HAP-1 (cell line): ENCODE data around the gene MORC4.

Experiments used
- DNase-seq, 2 experiments: peaks; one replicate each; pipeline ENCODE4 v3.0.0-alpha.2; 2016 to 2020; ENCODE audit warnings: low spot score in 2 of 2
- H3K27me3 ChIP-seq: fragments of 250-450 bp; sonication (Bioruptor Pico); 2 replicates; pipeline ENCODE4 v1.5.1; 2020; ENCODE audit warnings: low read depth, mild to moderate bottlenecking, moderate library complexity
- H3K36me3 ChIP-seq: fragments of 250-450 bp; sonication (Bioruptor Pico); replicated peaks from 2 replicates; pipeline ENCODE4 v1.5.1; 2020; ENCODE audit warnings: mild to moderate bottlenecking
- H3K4me1 ChIP-seq: fragments of 250-450 bp; sonication (Bioruptor Pico); 2 replicates; pipeline ENCODE4 v1.5.1; 2020; ENCODE audit warnings: mild to moderate bottlenecking
- H3K4me3 ChIP-seq: fragments of 250-450 bp; sonication (Bioruptor Pico); 2 replicates; pipeline ENCODE4 v1.5.1; 2020; ENCODE audit warnings: mild to moderate bottlenecking, moderate library complexity
- H3K9me3 ChIP-seq: fragments of 250-450 bp; sonication (Bioruptor Pico); 2 replicates; pipeline ENCODE4 v1.5.1; 2020; ENCODE audit warnings: mild to moderate bottlenecking, moderate library complexity
- in situ Hi-C: fragments of 300-500 bp; cut with MboI; formaldehyde crosslinking; loops from 3 replicates; pipeline ENCODE4 v1.14.3; 2020; ENCODE audit warnings: low sequenced_read_pairs, inconsistent platforms, mixed read lengths

Gene MORC4

GRCh38 chrX:107000013-107000515 is at the start of gene MORC4:
MORC4 (minus strand) TSS chrX:107000212; CDS start chrX:106999969, 243 bp downstream.
- Histone ChIP-seq H3K4me3 (peak within 1 kb of the TSS; percentile 55), H3K36me3 (peaks cover 15% of the 10 kb centered on the region), H3K27me3 (no peaks in the 10 kb centered on the region), H3K9me3 (no peaks in the 10 kb centered on the region), H3K4me1 (peaks cover 16% of the 10 kb centered on the region)
- in situ Hi-C loops: loop anchor here (25.0 kb wide), 1 partner anchor 437 kb away; the partner anchor contains the start of gene FRMPD3
- DNase-seq: peak; percentile 89 to 97

GRCh38 chrX:107047622-107048021 is 47.6 kb upstream of the MORC4 start:
- no peak for DNase-seq
- Histone ChIP-seq H3K9me3 (no peaks in the 10 kb centered on the region), H3K4me3 (no peak overlapping the region), H3K36me3 (no peaks in the 10 kb centered on the region), H3K4me1 (no peaks in the 10 kb centered on the region), H3K27me3 (peaks cover 7% of the 10 kb centered on the region; the same call in 1 of the 2 replicates)
- in situ Hi-C loops: no loop called here

- no peaks in the 10 kb centered on the region for H3K36me3 ChIP-seq
- H3K27me3 ChIP-seq: peaks cover 2% of the 10 kb centered on the region; the same call in 1 of the 2 replicates
- no peak overlapping the region for H3K4me3 ChIP-seq
- in situ Hi-C loops: no loop called here
- DNase-seq: no peak
- no peaks in the 10 kb centered on the region for H3K4me1 ChIP-seq
- no peaks in the 10 kb centered on the region for H3K9me3 ChIP-seq
These were observed 29.7 kb upstream of the MORC4 start for GRCh38 chrX:107029752-107030151.

- in situ Hi-C loops: no loop called here
- Histone ChIP-seq H3K27me3 (no peaks in the 10 kb centered on the region), H3K9me3 (no peaks in the 10 kb centered on the region), H3K4me1 (no peaks in the 10 kb centered on the region), H3K4me3 (no peak overlapping the region), H3K36me3 (no peaks in the 10 kb centered on the region)
- DNase-seq: peak; percentile 33 to 51
These were observed 25.5 kb upstream of the MORC4 start for GRCh38 chrX:107025545-107025944.

- in situ Hi-C loops: loop anchor here (25.0 kb wide), 1 partner anchor 422 kb away; the partner anchor contains the start of gene FRMPD3
- no peaks in the 10 kb centered on the region for H3K27me3 ChIP-seq
- no peak overlapping the region for H3K4me3 ChIP-seq
- H3K36me3 ChIP-seq: no peaks in the 10 kb centered on the region
- H3K9me3 ChIP-seq: no peaks in the 10 kb centered on the region
- H3K4me1 ChIP-seq: no peaks in the 10 kb centered on the region
- no peak for DNase-seq
These were observed 14.9 kb upstream of the MORC4 start for GRCh38 chrX:107014936-107015335.

- no peaks in the 10 kb centered on the region for H3K9me3 ChIP-seq
- H3K4me1 ChIP-seq: no peaks in the 10 kb centered on the region
- in situ Hi-C loops: loop anchor here (25.0 kb wide), 1 partner anchor 429 kb away; the partner anchor contains the start of gene FRMPD3
These were observed 8.0 kb upstream of the MORC4 start for GRCh38 chrX:107008034-107008433.

GRCh38 chrX:106999002-106999975 is 723 bp downstream of the MORC4 start:
- Histone ChIP-seq H3K36me3 (peaks cover 15% of the 10 kb centered on the region), H3K4me3 (peak overlapping the region; percentile 55), H3K27me3 (no peaks in the 10 kb centered on the region), H3K4me1 (peaks cover 16% of the 10 kb centered on the region), H3K9me3 (no peaks in the 10 kb centered on the region)
- in situ Hi-C loops: loop anchor here (25.0 kb wide), 1 partner anchor 788 kb away; the partner anchor contains the start of genes NCBP2L and TSC22D3
- DNase-seq: peak; percentile 76 to 80

More at GRCh38 chrX:107008034-107008433, 8.0 kb upstream of the MORC4 start:
- peak in 1 of 2 experiments; percentile 14 for DNase-seq
- H3K4me3 ChIP-seq: no peak overlapping the region
- H3K27me3 ChIP-seq: no peaks in the 10 kb centered on the region
- no peaks in the 10 kb centered on the region for H3K36me3 ChIP-seq

- no peak for DNase-seq
- peaks cover 16% of the 10 kb centered on the region for H3K4me1 ChIP-seq
- in situ Hi-C loops: loop anchor here (25.0 kb wide), 1 partner anchor 790 kb away; the partner anchor contains the start of genes NCBP2L and TSC22D3
- H3K9me3 ChIP-seq: no peaks in the 10 kb centered on the region
- no peak overlapping the region for H3K4me3 ChIP-seq
- no peaks in the 10 kb centered on the region for H3K27me3 ChIP-seq
- H3K36me3 ChIP-seq: peaks cover 15% of the 10 kb centered on the region
These were observed 2.4 kb downstream of the MORC4 start for GRCh38 chrX:106997611-106998010.

GRCh38 chrX:106995678-106996077 is 4.3 kb downstream of the MORC4 start:
- Histone ChIP-seq H3K4me1 (peaks cover 15% of the 10 kb centered on the region), H3K27me3 (no peaks in the 10 kb centered on the region), H3K9me3 (no peaks in the 10 kb centered on the region), H3K4me3 (no peak overlapping the region), H3K36me3 (peaks cover 23% of the 10 kb centered on the region)
- DNase-seq: no peak
- in situ Hi-C loops: loop anchor here (25.0 kb wide), 1 partner anchor 792 kb away; the partner anchor contains the start of genes NCBP2L and TSC22D3

- DNase-seq: no peak
These were observed 12.5 kb downstream of the MORC4 start for GRCh38 chrX:106987488-106987887.

GRCh38 chrX:106980952-106981626 is 18.9 kb downstream of the MORC4 start:
- Histone ChIP-seq H3K27me3 (no peaks in the 10 kb centered on the region), H3K36me3 (peaks cover 9% of the 10 kb centered on the region), H3K9me3 (no peaks in the 10 kb centered on the region), H3K4me1 (no peaks in the 10 kb centered on the region), H3K4me3 (no peak overlapping the region)
- no peak for DNase-seq
- in situ Hi-C loops: loop anchor here (25.0 kb wide), 1 partner anchor 806 kb away; the partner anchor contains the start of genes NCBP2L and TSC22D3

More at GRCh38 chrX:106987488-106987887, 12.5 kb downstream of the MORC4 start:
- Histone ChIP-seq H3K36me3 (peaks cover 20% of the 10 kb centered on the region), H3K4me1 (no peaks in the 10 kb centered on the region; the same call in 1 of the 2 replicates), H3K4me3 (no peak overlapping the region), H3K9me3 (no peaks in the 10 kb centered on the region), H3K27me3 (no peaks in the 10 kb centered on the region)
- in situ Hi-C loops: loop anchor here (25.0 kb wide), 1 partner anchor 800 kb away; the partner anchor contains the start of genes NCBP2L and TSC22D3

- Histone ChIP-seq H3K27me3 (no peaks in the 10 kb centered on the region), H3K36me3 (peaks cover 6% of the 10 kb centered on the region), H3K4me1 (peaks cover 12% of the 10 kb centered on the region), H3K4me3 (no peak overlapping the region), H3K9me3 (no peaks in the 10 kb centered on the region)
- no peak for DNase-seq
- in situ Hi-C loops: loop anchor here (25.0 kb wide), 1 partner anchor 811 kb away; the partner anchor contains the start of genes NCBP2L and TSC22D3
These were observed 23.6 kb downstream of the MORC4 start for GRCh38 chrX:106976416-106976815.
